ENCODE results near the gene UNCX. TPM values are rescaled to one million over a fixed set of nuclear protein-coding genes. Genes with fewer than 3 reads are reported as not detected.
A peak's percentile ranks its signal among the peaks of the same experiment; 100 is the strongest.

UNCX gene
- total and polyA plus RNA-seq, 9 of the 15 experiments (the other 6 are each of a cell fraction or from before 2014, with no cell fraction given): not detected

GRCh38 chr7:1209097-1209496, 23.6 kb upstream of the UNCX start:
- H3K9ac ChIP-seq (ENCODE audit: insufficient read depth in 1 of 2, low read depth in 2 of 2, low read length in 2 of 2): no peak overlapping the region
- no peaks in the 10 kb centered on the region for H3K9me1 ChIP-seq (ENCODE audit: control insufficient read depth, insufficient read depth, low read length)
- WGBS (ENCODE audit: insufficient coverage, low coverage, missing lambda C conversion rate): 4% methylated on average over 14 of the region's 14 CpGs
- H3K79me2 ChIP-seq (ENCODE audit: control insufficient read depth, insufficient read depth, low read length): no peaks in the 10 kb centered on the region
- in situ Hi-C loops (cut with MboI) (no loop called here), intact Hi-C loops (cut with micrococcal nuclease) (no loop called here)
- POLR2A ChIA-PET: no interaction called here
- H3K27ac ChIP-seq (ENCODE audit: extremely low read depth, low read depth, low read length): no peak overlapping the region
- H3K9me3 ChIP-seq (replicated peaks; ENCODE audit: control insufficient read depth, insufficient read depth, low read depth, low read length): no peaks in the 10 kb centered on the region
- no TSS peak for BruUV-seq (replicated peaks)
- no peak overlapping the region for H3K4me3 ChIP-seq
- DNase-seq (ENCODE audit: extremely low read depth in 1 of 4, low spot score in 3 of 4): no peak
- H3K4me1 ChIP-seq (replicated peaks in 1 of 2; ENCODE audit: control insufficient read depth in 2 of 2, insufficient read depth in 2 of 2, low read length in 2 of 2): peaks cover 0 to 9% of the 10 kb centered on the region in 2 experiments; a peak in 2 of 5 replicates
- H3K4me2 ChIP-seq (ENCODE audit: insufficient read depth, low read length): no peak overlapping the region
- H2AFZ ChIP-seq (ENCODE audit: low read depth, low read length): no peak overlapping the region
- FAIRE-seq: peak; percentile 19
- peaks cover 26 to 56% of the 10 kb centered on the region in 2 experiments for H3K27me3 ChIP-seq (ENCODE audit: control insufficient read depth in 2 of 2, insufficient read depth in 2 of 2, low read length in 2 of 2)
- no peaks in the 10 kb centered on the region for H3K36me3 ChIP-seq (ENCODE audit: control insufficient read depth, insufficient read depth, low read length)
- ATAC-seq: peak; percentile 55
- TF ChIP-seq CBX2 (IDR thresholded peaks at IDR 0.05; ENCODE audit: insufficient read depth, low read length, poor library complexity, severe bottlenecking) (peak; percentile 18), PTTG1 (tag; IDR thresholded peaks at IDR 0.05; ENCODE audit: low read depth) (no peak)
- H4K20me1 ChIP-seq (replicated peaks; ENCODE audit: control insufficient read depth, insufficient read depth, low read length): no peaks in the 10 kb centered on the region
- CTCF ChIA-PET (ENCODE audit: low intra/inter-chr PET ratio): interaction anchor here (0.6 kb wide), 1 partner anchor 1060 kb away, joined by 4 read pairs; no protein-coding TSS in a partner anchor

- Histone ChIP-seq H2AFZ (ENCODE audit: low read depth, low read length) (no peak overlapping the region), H3K9me3 (replicated peaks; ENCODE audit: control insufficient read depth, insufficient read depth, low read depth, low read length) (no peaks in the 10 kb centered on the region), H3K27ac (ENCODE audit: extremely low read depth, low read depth, low read length) (no peak overlapping the region), H3K4me1 (replicated peaks in 1 of 2; ENCODE audit: control insufficient read depth in 2 of 2, insufficient read depth in 2 of 2, low read length in 2 of 2) (peaks cover 0 to 9% of the 10 kb centered on the region in 2 experiments; a peak in 2 of 5 replicates), H3K9me1 (ENCODE audit: control insufficient read depth, insufficient read depth, low read length) (no peaks in the 10 kb centered on the region), H3K4me3 (no peak overlapping the region), H4K20me1 (replicated peaks; ENCODE audit: control insufficient read depth, insufficient read depth, low read length) (no peaks in the 10 kb centered on the region), H3K36me3 (ENCODE audit: control insufficient read depth, insufficient read depth, low read length) (no peaks in the 10 kb centered on the region), H3K27me3 (ENCODE audit: control insufficient read depth in 2 of 2, insufficient read depth in 2 of 2, low read length in 2 of 2) (peaks cover 35 to 62% of the 10 kb centered on the region in 2 experiments), H3K79me2 (ENCODE audit: control insufficient read depth, insufficient read depth, low read length) (no peaks in the 10 kb centered on the region), H3K4me2 (ENCODE audit: insufficient read depth, low read length) (no peak overlapping the region), H3K9ac (ENCODE audit: insufficient read depth in 1 of 2, low read depth in 2 of 2, low read length in 2 of 2) (no peak overlapping the region)
- CTCF ChIA-PET (ENCODE audit: low intra/inter-chr PET ratio): no interaction called here
- no TSS peak for BruUV-seq (replicated peaks)
- POLR2A ChIA-PET: no interaction called here
- FAIRE-seq (no peak), ATAC-seq (no peak), DNase-seq (ENCODE audit: extremely low read depth in 1 of 4, low spot score in 3 of 4) (no peak)
- intact Hi-C loops (cut with micrococcal nuclease) (no loop called here), in situ Hi-C loops (cut with MboI) (no loop called here)
- WGBS (ENCODE audit: insufficient coverage, low coverage, missing lambda C conversion rate): under 1% methylated on average over 18 of the region's 18 CpGs
- TF ChIP-seq GTF2A2 (tag; IDR thresholded peaks at IDR 0.05) (no peak), PRPF4 (IDR thresholded peaks at IDR 0.05; ENCODE audit: insufficient read depth, low read depth, low read length, poor library complexity, severe bottlenecking) (no peak), PTBP1 (IDR thresholded peaks at IDR 0.05; ENCODE audit: low read depth, low read length) (no peak), SMC3 (conservative IDR thresholded peaks at IDR 0.05; ENCODE audit: insufficient read depth, low read depth, low read length) (no peak), U2AF1 (optimal IDR thresholded peaks at IDR 0.05; ENCODE audit: low read depth, low read length) (no peak), DEAF1 (CRISPR knock-in tag; IDR thresholded peaks at IDR 0.05) (no peak), CBFA2T3 (IDR thresholded peaks at IDR 0.05) (no peak), GABPA (tag; conservative IDR thresholded peaks at IDR 0.05; ENCODE audit: low read depth) (no peak), SNAPC5 (CRISPR knock-in tag; IDR thresholded peaks at IDR 0.05) (no peak), ZNF57 (CRISPR knock-in tag; IDR thresholded peaks at IDR 0.05) (no peak), MYBL2 (IDR thresholded peaks at IDR 0.05; ENCODE audit: low read depth) (no peak), MYBL2 (CRISPR knock-in tag; IDR thresholded peaks at IDR 0.05; ENCODE audit: borderline replicate concordance) (no peak), ZNF561 (CRISPR knock-in tag; conservative IDR thresholded peaks at IDR 0.05) (no peak)
Observed at GRCh38 chr7:1210321-1210978, 22.2 kb upstream of the UNCX start.
